GM12865 (cell line): ENCODE results near the gene UVSSA.

Source experiments
- DNase-seq: peaks from one replicate; pipeline ENCODE4 v3.0.0; 2010; ENCODE audit warnings: low read depth
- H3K4me3 ChIP-seq: 2 replicates; pipeline ENCODE4 v1.5.1; 2011; ENCODE audit warnings: mild to moderate bottlenecking, low read depth, low read length, control low read depth
- CTCF ChIP-seq: IDR thresholded peaks from 2 replicates; pipeline ENCODE4 v1.5.1; 2011; ENCODE audit warnings: low read length, control low read depth, low read depth, inconsistent platforms; ENCODE audit not compliant: insufficient read depth; ENCODE audit errors: missing control alignments

The UVSSA gene

DNA sequence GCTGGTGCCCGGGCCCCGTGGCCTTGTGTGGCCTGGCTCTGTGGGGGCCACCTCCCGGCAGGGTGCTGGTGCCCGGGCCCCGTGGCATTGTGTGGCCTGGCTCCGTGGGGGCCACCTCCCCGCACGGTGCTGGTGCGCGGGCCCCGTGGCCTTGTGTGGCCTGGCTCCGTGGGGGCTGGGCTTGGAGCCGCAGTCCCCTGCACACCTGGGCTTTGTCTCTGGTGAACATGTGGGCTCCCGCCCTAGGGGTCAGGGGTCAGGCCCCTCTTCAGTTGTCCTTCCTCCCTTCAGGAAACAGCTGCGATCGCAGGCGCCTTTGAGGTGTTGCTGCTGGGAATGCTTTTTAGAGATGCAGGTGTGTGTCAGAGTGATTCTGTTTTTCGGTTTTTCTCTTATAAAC lies 17.2 kb downstream of the UVSSA start:
- TF ChIP-seq CTCF, result no peak
- DNase-seq, result no peak
- H3K4me3 ChIP-seq, result no peak overlapping the region

DNA sequence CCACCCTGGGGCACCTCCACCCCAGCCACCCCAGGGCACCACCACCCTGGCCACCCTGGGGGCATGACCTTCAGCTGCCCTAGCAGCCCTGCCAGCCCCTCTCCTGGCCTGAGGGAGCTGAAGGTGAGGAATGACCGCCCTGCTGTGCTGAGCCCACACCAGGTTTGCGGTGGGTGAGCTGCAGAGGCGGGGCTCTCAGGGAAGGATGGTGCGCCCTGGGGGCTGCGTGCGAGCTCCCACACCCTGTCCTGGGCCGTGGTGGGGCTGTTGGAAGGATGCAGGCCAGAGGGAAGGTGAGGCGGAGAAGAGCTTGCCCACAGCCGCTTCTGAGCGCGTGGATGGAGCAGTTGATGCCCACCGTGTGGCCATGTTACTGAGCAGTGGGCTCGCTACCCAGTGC lies 17.7 kb downstream of the UVSSA start:
- H3K4me3 ChIP-seq, result no peak overlapping the region
- DNase-seq, result no peak
- no peak for TF ChIP-seq CTCF

DNA sequence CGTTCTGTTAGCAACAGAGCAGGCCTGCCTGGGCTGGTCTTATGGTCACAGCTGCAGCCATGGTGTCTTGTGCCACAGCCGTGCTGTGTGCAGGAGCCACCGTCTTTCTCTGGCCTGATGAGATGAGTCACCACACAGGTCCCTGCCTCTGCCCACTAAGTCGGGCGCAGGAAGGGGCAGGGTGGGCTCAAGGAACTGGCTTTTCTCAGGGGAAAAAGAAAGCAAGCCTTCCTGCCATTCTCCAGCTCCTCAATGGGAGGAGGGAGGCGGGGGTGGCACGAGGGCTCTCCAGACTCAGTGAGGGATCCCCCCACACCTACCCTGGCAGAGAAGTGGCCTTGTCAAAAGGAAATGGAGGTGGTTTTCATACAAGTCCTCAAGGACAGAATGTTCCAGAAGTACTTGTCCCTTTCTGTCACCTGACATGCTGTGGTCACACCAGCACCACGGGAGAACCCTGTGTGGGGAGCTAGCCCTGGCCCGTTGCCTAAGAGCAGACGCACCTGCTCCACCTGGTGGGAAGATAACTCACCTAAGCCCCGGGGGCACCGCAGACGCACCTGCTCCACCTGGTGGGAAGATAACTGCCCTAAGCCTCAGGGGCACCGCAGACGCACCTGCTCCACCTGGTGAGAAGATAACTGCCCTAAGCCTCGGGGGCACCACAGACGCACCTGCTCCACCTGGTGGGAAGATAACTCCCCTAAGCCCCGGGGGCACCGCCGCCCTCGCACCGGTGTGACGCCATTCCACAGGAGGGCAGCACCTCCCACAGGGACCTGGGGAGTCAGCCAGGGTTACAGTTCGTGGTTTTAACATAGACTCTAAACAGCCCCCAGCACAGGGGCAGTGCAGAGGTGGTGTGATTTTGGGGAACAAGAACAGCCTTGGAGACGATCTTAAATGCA lies 18.5 kb downstream of the UVSSA start:
- no peak for TF ChIP-seq CTCF
- H3K4me3 ChIP-seq, result no peak overlapping the region
- DNase-seq, result no peak

- H3K4me3 ChIP-seq, result no peak overlapping the region
- DNase-seq, result no peak
- TF ChIP-seq CTCF, result no peak
Measured at GRCh38 chr4:1366371-1367229, 19.6 kb downstream of the UVSSA start.

GRCh38 chr4:1367230-1367935 lies 20.4 kb downstream of the UVSSA start:
- no peak for TF ChIP-seq CTCF
- no peak overlapping the region for H3K4me3 ChIP-seq
- DNase-seq, result no peak

- TF ChIP-seq CTCF, result no peak
- H3K4me3 ChIP-seq, result no peak overlapping the region
- no peak for DNase-seq
Measured at GRCh38 chr4:1367936-1368289, 20.9 kb downstream of the UVSSA start.
